HEK293 (cell line): ENCODE measurements around the gene AGAP1.

Source experiments
- CTCF ChIP-seq: fragments of 450-650 bp; formaldehyde crosslinking; IDR thresholded peaks from 2 replicates; pipeline ENCODE4 v1.5.1; 2016; ENCODE audit warnings: missing biosample characterization, missing genetic modification characterization
- SCRT1 ChIP-seq: fragments of 450-650 bp; formaldehyde crosslinking; IDR thresholded peaks from 2 replicates; pipeline ENCODE4 v1.5.1; 2016; ENCODE audit warnings: missing biosample characterization, missing genetic modification characterization, borderline replicate concordance
- ZFP3 ChIP-seq: fragments of 450-650 bp; formaldehyde crosslinking; IDR thresholded peaks from 2 replicates; pipeline ENCODE4 v1.5.1; 2016; ENCODE audit warnings: low read depth, missing biosample characterization, missing genetic modification characterization
- ZNF112 ChIP-seq: fragments of 450-650 bp; formaldehyde crosslinking; IDR thresholded peaks from 2 replicates; pipeline ENCODE4 v1.5.0; 2017; ENCODE audit warnings: missing biosample characterization, missing genetic modification characterization
- ZNF274 ChIP-seq, 2 experiments: fragments of 200-500 bp in 1 of 2; fragments of 450-650 bp in 1 of 2; sonication (Bioruptor generic) in 1 of 2; formaldehyde crosslinking in 1 of 2; IDR thresholded peaks; 2 replicates each; pipeline versions ENCODE4 v1.5.1 to v1.6.1; 2014 to 2016; ENCODE audit warnings: borderline replicate concordance in 1 of 2, inconsistent platforms in 1 of 2, low read length in 1 of 2, missing biosample characterization in 1 of 2, missing genetic modification characterization in 1 of 2
- TF ChIP-seq, protein P1 (sequence below): fragments of 450-650 bp; formaldehyde crosslinking; IDR thresholded peaks from 2 replicates; pipeline ENCODE4 v1.5.0; 2017; ENCODE audit warnings: missing biosample characterization, missing genetic modification characterization, borderline replicate concordance

DNA sequence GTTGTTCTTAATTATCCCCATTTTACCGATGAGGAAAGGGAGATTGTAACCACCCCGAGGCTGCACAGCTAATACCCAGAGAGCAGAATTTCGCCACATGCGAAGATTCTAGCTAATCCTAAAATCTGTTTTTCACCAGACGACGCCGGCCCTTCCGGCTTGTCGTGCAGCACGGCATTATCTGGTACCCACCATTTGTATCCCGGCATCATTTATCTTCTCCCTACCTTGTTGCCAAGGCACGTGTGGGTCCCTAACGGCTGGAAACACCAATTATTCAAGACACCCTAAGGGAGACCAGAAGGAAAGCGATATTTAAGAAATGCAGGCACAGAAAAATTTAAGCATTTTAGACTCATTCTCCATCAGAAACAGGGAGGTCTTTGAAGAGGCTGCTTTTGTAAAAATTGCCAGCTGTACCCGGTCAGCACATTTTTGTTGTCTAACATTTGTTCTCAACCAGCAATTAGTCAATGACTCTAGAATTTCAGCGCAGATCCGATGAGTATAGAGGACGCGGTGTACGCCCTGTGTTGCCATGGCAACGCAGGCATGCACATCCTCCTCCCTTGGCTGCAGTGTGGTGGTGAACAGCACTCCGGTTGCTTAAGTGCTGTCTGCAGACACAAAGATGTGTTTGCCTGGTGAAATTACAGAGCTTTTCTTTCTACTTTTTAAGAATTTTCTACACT lies 111.6 kb downstream of the AGAP1 start:
- TF ChIP-seq CTCF (tag by site-specific recombination) (no peak), ZFP3 (tag by site-specific recombination) (no peak), ZNF274 (IDR thresholded peaks at IDR 0.05; ENCODE audit: low read length) (no peak), ZNF274 (tag by site-specific recombination; IDR thresholded peaks at IDR 0.05; ENCODE audit: borderline replicate concordance) (no peak), ZNF112 (tag by site-specific recombination) (no peak), SCRT1 (tag by site-specific recombination) (no peak)
- TF ChIP-seq, protein P1, sequence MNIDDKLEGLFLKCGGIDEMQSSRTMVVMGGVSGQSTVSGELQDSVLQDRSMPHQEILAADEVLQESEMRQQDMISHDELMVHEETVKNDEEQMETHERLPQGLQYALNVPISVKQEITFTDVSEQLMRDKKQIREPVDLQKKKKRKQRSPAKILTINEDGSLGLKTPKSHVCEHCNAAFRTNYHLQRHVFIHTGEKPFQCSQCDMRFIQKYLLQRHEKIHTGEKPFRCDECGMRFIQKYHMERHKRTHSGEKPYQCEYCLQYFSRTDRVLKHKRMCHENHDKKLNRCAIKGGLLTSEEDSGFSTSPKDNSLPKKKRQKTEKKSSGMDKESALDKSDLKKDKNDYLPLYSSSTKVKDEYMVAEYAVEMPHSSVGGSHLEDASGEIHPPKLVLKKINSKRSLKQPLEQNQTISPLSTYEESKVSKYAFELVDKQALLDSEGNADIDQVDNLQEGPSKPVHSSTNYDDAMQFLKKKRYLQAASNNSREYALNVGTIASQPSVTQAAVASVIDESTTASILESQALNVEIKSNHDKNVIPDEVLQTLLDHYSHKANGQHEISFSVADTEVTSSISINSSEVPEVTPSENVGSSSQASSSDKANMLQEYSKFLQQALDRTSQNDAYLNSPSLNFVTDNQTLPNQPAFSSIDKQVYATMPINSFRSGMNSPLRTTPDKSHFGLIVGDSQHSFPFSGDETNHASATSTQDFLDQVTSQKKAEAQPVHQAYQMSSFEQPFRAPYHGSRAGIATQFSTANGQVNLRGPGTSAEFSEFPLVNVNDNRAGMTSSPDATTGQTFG (tag by site-specific recombination) = no peak
